ENCODE measurements around the gene TF.

DNA sequence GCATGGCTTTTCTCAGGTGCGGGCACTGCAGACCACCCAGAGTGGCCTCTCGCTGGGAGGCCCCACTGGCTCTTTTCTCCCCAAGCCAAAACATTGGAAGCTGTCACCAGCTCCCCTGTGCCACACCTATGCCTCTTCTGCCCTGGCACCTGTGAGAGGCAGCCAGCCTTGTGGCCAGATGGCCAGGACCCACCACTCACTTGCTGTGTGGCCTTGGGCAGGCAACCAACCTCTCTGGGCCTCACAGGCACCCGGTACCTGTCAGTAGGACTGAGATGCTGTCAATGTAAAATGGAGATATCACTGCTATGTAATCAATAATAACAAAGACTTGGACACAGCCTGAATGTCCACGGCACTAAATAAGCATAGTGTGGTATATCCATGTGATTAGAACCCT lies 96.0 kb downstream of the TF start:
- TF ChIP-seq FOXM1 (IDR thresholded peaks at IDR 0.05; ENCODE audit: borderline replicate concordance) (no peak), L3MBTL2 (conservative IDR thresholded peaks at IDR 0.05) (no peak), FOXK2 (IDR thresholded peaks at IDR 0.05) (no peak), CTBP1 (IDR thresholded peaks at IDR 0.05; ENCODE audit: borderline replicate concordance) (no peak), ZNF384 (IDR thresholded peaks at IDR 0.05) (no peak), LEF1 (IDR thresholded peaks at IDR 0.05; ENCODE audit: borderline replicate concordance) (no peak), TARDBP (IDR thresholded peaks at IDR 0.05) (no peak), FOXA1 (IDR thresholded peaks at IDR 0.05) (no peak), SP1 (IDR thresholded peaks at IDR 0.05) (no peak)
- TF ChIP-seq, protein P1, sequence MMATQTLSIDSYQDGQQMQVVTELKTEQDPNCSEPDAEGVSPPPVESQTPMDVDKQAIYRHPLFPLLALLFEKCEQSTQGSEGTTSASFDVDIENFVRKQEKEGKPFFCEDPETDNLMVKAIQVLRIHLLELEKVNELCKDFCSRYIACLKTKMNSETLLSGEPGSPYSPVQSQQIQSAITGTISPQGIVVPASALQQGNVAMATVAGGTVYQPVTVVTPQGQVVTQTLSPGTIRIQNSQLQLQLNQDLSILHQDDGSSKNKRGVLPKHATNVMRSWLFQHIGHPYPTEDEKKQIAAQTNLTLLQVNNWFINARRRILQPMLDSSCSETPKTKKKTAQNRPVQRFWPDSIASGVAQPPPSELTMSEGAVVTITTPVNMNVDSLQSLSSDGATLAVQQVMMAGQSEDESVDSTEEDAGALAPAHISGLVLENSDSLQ (IDR thresholded peaks at IDR 0.05), result no peak

Measured in HEK293T (cell line).